CD4-positive, alpha-beta T cell treated with Interleukin-12 subunit alpha and Interleukin-12 subunit beta, for 1 hour (primary cell): ENCODE data around the gene TYROBP.
"Not testable (repeated sequence)": the region's sequence is repeated elsewhere in the genome, so short reads cannot be mapped to it uniquely, and the experiment has no call there.

ENCODE experiments used
- DNase-seq: peaks from one replicate; pipeline ENCODE4 v3.0.0-alpha.2; 2020

TYROBP gene

DNA sequence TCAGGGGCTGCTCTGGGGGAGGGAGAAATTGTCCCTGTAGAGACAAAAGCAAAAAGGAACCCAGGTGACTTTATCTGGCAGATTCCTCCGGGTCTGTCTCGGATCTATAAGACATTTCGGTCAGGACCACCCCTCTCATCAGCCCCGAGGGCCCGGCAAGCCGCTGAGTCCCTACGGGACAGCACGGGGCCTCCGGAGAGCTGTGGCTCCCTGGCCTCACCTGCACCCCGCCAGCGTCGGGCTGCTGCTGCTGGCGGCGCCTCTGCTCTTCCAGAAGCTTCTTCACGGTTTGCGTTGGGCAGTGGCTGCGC, 9.6 kb downstream of the TYROBP start:
- no peak for DNase-seq

DNA sequence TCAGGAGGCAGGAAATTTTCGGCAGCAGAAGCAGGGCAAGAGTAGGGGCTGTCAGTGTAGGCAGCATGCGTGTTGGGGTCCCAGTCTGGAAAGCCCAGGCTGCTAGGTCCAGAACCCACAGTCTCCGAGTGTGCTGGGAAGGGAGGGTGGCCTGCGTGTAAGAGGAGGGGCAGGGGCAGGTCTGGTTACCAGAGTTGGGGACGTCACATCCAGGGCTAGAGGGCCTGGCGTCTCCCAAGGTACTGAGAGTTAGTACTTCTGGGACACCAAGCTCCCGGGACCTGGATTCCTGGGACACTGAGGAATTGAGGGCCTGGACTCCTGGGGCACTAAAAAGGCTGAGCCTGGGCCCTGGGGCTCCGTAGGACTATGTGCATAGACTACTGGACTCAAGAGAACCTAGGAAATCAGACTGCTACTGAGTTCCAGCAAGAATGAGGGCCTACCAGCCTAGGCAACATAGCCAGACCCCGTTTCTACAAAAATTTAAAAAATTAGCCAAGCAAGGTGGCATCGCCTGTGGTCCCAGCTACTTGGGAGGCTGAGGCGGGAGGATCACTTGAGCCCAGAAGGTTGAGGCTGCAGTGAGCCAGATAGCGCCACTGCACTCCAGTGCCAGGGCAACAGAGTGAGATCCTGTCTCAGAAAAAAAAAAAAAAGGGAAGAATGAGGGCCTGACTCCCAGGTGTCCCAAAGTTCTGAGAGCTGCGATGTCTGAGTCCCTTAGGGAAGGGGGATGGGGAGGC, 10.2 kb downstream of the TYROBP start:
- no peak for DNase-seq

GRCh38 chr19:35896643-35897040, 11.5 kb downstream of the TYROBP start:
- no peak for DNase-seq

- no peak for DNase-seq
These were observed 12.0 kb downstream of the TYROBP start for GRCh38 chr19:35895911-35896642.

- DNase-seq = no peak
These were observed 13.8 kb downstream of the TYROBP start for GRCh38 chr19:35894342-35894741.

DNA sequence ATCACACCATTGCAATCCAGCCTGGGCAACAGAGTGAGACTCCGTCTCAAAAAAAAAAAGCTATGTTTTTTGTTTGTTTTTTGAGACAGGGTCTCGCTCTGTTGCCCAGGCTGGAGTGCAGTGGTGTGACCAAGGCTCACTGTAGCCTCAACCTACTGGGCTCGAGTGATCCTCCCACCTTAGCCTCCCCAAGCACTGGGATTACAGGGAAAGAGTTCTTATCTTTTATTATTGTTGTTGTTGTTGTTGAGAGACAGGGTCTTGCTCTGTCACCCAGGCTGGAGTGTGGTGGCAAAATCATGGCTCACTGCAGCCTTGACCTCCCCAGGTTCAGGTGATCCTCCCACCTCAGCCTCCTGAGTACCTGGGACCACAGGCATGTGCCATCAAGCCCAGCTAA, 16.3 kb downstream of the TYROBP start:
- DNase-seq = not testable (repeated sequence)

- DNase-seq = no peak
These were observed 17.9 kb downstream of the TYROBP start for GRCh38 chr19:35890113-35890650.

GRCh38 chr19:35889370-35890112, 18.6 kb downstream of the TYROBP start:
- no peak for DNase-seq

- no peak for DNase-seq
These were observed 19.7 kb downstream of the TYROBP start for GRCh38 chr19:35888398-35888797.

DNA sequence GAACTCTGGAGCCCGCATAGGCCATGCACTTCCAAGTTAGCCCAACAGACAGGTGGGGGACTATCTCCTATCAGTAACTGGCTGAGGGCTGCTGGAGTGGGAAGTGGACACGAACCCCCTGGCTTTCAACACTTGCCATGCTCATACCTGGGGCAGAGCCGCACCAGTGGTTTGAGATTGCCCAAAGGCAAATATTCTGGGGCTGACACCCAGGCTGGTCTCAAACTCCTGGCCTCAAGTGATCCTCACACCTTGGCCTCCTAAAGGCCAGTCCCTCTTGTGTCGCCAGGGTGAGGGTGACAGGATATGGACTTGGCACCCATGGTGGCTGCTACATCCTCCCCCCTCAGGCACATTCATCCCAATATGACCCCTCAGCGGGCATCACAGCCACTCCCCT, 20.9 kb downstream of the TYROBP start:
- no peak for DNase-seq

DNA sequence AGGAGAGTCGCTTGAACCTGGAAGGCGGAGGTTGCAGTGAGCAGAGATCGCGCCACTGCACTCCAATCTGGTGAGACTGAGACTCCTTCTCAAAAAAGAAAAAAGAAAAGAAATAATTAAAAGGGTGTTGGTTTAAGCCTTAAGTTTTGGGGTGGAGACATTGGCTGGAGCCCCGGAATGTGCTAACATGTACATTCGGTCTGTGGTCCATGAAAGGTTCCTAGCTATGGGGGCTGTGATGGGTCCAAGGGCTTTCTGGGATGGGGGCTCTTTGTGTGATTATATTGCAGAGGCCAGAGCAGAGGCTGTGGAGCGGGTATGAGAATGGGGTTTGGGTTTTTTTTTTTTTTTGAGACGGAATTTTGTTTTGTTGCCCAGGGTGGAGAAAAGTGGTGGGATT, 22.2 kb downstream of the TYROBP start:
- no peak for DNase-seq

GRCh38 chr19:35885225-35885738, 22.8 kb downstream of the TYROBP start:
- DNase-seq = peak; percentile 34

DNA sequence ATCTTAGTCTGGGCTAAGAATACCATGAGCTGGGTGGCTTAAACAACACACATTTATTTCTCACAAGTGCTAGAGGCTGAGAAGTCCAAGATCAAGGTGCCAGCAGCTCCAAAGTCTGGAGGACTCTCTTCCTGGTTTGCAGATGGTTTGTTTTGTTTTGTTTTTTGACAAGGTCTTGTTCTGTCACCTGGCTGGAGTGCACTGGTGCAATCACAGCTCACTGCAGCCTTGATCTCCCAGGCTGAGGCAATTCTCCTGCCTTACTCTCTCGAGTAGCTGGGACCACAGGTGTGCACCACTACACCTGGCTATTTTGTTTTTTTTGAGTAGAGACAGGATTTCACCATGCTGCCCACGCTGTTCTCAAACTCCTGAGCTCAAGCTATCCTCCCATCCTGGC, 24.2 kb downstream of the TYROBP start:
- DNase-seq = peak; percentile 46

DNA sequence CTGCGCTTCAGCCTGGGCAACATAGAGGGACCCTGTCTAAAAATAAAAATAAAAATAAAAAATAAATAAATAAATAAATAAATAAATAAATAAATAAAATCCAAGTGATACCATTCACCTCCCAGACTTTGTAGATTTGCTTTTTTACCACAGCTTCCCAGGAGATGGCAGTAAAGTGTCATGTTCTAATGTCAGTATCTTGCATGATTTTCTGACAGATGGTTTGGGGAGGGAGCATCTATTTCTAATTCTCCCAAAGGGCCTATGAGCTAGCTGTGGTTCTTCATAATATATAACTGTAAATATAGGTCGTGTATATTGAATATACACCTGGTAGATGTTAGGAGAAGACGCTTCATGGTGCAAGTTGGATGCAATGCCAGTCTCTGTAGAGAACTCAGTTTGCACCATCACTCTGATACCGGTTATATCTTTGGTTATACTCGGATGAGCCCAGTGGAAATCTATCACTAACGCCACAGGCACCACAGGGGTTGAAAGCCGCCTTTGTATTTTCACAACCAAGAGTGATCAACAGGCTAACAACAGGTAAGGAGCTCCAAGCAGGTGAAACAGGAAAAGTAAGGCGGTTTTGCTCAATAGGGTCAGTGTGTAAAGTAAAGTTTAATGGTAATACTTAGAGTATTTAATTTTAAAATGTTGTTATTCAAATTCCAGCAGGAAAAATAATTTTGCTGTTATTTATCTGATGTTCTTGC, 25.8 kb downstream of the TYROBP start:
- DNase-seq = peak; percentile 83

- peak; percentile 77 for DNase-seq
These were observed 28.3 kb downstream of the TYROBP start for GRCh38 chr19:35879770-35880317.

- no peak for DNase-seq
These were observed 29.0 kb downstream of the TYROBP start for GRCh38 chr19:35879068-35879467.

- no peak for DNase-seq
These were observed 33.6 kb downstream of the TYROBP start for GRCh38 chr19:35874392-35874930.

GRCh38 chr19:35872180-35872579, 35.9 kb downstream of the TYROBP start:
- DNase-seq = no peak

GRCh38 chr19:35871611-35872010, 36.5 kb downstream of the TYROBP start:
- DNase-seq = no peak

DNA sequence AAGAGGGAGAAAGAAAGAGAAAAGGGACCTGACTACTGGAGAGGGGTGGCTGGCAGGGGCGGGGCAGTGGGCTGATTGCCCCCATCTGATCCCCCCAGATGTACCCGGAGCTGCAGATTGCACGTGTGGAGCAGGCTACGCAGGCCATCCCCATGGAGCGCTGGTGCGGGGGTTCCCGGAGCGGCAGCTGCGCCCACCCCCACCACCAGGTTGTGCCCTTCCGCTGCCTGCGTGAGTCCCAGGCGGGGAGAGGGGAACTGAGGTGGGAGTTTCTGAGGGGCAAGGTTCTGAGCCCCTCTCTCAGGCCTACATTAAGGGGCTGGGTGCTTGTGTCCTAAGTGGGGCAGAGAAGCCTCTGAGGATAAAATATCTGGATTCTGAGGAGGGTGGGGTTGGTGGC, 37.3 kb downstream of the TYROBP start:
- DNase-seq = no peak

GRCh38 chr19:35870124-35870736, 37.9 kb downstream of the TYROBP start:
- not testable (repeated sequence) for DNase-seq
